GM19240 (cell line): ENCODE measurements around the gene OR6B1.
"Not testable (repeated sequence)": the region's sequence is repeated elsewhere in the genome, so short reads cannot be mapped to it uniquely, and the experiment has no call there.

Source experiments
- DNase-seq: peaks from one replicate; pipeline ENCODE4 v3.0.0; 2011; ENCODE audit warnings: low spot score; ENCODE audit not compliant: insufficient read length

The OR6B1 gene

DNA sequence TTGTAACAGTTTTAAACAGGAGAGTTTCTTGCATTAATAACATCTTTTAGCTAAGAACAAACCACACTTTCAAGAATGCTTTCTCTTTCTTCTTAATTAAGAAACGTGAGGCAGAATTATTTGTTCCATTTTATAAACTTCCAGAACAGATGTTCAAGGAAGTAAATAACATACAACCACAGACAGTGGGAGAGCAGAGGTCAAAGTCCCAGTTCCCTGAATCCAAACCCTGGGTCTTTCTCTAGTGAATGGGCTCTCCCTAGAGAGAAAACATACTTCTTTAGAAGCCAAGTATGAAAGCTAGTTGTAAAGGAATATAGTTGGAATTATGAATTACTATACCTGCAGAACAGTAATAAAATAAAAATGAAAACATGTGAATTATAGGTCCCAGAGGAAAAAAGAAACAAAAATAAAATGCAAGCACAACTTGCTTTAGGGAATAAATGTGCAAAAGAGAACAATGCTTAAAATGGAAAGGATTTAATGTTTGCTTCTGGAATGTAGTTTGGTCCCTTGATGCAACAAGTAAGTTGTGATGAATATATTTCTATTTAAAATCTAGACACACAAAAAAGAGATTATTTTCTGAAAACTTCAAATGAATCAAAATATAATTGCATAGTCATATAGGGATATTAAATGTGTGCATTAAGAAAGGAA lies 6.0 kb downstream of the OR6B1 start:
- no peak for DNase-seq

DNA sequence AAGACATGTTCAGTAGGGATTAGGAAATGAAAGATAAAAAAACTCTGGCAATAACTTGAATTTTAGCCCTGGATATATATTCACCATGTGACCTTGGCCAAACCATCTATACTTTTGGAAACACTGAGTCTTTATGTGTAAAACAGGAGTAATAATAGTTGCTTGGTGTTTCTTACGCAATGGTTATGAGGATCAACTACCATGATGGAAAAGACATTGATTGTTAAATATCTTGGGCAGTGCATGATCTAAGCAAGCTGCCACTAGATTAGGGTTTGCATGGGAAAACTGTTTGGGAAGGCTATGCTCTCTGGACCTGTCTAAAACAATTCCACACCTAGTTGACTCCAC lies 6.5 kb downstream of the OR6B1 start:
- no peak for DNase-seq

DNA sequence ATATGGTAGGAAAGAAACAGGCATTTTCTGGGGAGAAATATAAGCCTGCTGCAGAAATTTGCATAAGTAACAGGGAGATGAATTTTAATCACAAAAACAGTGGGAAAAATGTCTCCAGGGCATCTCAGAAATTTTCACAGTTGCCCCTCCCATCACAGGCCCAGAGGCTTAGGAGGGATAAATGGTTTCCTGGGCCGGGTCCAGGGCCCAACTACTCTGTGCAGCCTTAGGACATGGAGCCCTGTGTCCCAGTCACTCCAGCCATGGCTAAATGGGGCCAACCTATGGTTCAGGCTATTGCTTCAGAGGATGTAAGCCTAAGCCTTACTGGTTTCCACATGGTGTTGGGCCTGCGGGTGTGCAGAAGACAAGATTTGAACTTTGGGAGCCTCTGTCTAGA lies 9.2 kb downstream of the OR6B1 start:
- DNase-seq, result no peak

DNA sequence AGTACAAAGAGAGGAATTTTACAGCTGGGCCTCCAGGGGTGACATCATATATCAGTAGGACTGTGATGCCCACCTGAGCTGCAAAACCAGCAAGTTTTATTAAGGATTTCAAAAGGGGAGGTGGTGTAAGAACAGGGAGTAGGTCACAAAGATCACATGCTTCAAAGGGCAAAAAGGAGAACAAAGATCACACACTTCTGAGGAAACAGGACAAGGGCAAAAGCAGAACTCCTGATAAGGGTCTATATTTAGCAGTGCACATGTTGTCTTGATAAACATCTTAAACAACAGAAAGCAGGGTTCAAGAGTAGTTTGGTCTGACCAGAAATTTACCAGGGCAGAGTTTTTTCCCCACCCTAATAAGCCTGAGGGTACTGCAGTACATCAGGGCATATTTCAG lies 9.9 kb downstream of the OR6B1 start:
- DNase-seq, result not testable (repeated sequence)

DNA sequence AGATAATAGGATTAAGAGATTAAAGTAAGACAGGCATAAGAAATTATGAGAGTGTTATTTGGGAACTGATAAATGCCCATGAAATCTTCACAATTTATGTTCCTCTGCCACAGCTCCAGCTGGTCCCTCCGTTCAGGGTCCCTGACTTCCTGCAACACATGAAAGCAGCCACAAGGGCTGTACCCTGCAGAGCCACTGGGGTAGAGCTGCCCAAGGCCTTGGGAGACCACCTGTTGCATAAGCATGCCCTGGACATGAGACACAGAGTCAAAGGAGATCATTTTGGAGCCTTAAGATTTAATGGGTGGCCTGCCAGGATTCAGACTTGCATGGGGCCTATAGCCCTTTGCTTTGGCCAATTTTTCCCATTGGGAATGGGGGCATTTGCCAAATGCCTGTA lies 10.7 kb downstream of the OR6B1 start:
- DNase-seq, result not testable (repeated sequence)

DNA sequence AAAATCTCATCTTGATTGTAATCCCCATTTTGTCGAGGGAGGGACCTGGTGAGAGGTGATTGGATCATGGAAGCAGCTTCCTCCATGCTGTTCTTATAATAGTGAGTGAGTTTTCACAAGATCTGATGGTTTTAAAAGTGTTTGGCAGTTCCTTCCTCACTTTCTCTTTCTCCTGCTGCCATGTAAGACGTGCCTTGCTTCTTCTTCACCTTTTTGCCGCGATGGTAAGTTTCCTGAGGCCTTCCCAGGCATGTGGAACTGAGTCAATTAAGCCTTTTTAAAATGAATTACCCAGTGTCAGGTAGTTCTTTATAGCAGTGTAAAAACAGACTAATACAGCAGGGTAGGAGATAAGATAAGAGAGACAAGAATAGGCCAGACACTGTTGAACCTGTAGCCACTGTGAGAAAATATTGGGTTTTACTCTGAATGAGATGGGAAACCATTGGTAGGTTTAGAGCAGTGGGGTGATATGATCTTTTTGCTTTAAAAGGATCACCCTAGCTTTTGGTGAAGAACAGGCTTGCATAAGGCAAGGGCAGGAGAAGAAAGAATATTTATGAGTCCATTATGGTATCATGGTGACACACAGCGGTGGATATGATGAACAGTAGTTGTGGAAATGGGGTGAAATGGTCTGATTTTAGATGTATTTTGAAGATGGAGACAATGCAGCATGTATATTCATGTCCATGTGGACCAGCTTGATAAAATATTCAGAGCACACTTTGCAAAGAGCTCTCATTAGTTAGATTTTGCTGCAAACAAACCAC lies 11.5 kb downstream of the OR6B1 start:
- no peak for DNase-seq

DNA sequence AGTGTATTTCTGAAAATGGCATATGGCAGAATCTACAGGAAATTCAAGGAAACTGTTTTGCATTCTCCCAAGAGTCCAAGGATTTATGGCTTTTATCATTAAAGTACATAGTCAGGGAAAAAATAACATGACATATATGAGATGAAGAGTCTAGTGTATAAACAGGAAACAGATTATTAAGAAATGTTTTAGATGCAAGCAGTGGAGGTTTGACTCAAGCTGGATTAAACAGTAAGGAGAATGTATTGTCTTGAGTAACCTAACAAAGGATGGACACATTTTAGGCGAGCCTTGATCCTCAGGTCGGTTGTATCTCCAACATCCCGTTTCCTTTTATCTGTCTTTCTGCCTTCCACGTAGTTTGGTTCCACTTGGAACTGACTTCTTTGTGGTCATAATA lies 17.9 kb downstream of the OR6B1 start:
- no peak for DNase-seq

DNA sequence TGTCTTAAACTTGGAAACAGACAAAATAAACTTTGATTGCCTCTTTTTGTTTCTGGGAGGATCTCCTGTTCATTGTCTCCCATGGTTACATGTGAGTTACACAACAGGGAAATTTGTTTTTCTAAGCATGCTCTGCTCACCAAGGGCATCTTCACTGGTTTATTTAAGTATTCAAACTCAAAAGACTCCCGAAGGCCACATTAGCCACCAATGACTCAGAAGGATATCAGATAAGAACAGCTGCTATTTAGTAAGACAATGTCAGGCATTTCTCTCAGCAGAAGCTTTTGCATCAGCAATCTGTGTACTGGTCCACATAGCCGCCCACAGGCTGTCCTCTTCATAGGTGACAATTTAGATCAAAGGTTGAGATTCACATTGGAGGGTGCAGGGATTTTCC lies 19.3 kb downstream of the OR6B1 start:
- no peak for DNase-seq

DNA sequence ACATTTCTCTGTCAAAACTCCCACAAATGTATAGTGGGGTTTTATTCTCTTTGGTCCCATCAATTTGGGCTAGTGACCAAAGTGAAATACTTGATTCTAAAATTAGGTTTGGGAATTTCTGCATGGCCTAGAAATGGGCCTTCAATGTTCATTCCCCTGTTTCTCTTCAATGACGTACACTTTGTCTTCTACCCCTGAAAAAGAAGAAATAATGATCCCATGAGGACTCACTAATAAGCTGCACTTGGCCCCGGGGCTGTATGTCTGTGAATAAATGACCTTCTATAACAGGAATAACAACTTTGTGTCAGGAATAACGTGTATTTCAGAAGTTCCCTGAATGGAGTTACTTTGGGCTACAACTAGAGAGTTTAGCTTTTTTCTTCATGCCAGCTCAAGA lies 20.2 kb downstream of the OR6B1 start:
- no peak for DNase-seq

DNA sequence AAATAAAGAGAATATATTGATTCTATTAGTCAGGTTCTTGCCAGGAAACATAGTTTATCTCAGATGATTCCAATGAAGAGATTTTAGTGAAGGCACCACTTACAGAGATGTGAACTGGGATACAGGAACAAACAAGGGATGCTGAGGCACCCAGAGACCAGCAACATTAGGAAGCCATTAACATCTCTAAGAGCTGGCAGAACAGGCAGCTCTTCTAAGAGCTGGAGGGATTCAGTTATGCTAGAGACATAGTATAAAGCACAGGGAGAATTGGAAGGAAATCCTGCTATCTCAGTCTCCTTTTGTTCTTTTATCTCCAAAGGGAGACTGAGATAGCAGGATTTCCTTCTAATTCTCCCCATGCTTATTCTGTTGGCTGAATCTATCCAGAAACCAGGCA lies 22.0 kb downstream of the OR6B1 start:
- DNase-seq, result no peak

DNA sequence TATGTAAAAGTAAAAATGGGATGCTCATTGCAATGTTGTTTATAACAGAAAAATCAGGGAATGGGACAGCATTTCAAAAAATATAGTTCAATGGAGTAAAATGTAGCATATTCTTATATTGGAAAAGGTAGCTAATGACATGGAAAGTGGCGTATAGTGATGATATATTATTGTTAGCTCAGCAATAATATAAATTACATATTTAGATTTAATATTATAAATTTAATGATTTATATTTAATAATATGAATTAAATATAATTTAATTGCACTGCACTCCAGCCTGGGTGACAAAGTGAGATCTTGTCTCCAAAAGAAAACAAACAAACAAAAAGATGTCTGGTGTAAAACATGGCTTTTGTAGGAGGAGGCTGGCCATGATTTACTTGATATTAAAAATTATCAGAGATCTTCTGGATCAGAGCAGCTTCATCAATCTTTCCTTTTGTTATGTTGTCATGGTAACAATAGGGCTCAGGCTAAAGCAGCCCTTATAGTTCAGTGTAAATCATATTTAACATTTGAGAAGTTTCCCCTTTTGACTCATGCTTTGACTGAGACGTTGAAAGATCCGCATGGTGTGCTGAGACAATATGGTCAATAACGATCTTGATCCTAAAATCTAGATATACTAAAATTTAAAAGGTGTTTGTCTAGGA lies 23.2 kb downstream of the OR6B1 start:
- no peak for DNase-seq

DNA sequence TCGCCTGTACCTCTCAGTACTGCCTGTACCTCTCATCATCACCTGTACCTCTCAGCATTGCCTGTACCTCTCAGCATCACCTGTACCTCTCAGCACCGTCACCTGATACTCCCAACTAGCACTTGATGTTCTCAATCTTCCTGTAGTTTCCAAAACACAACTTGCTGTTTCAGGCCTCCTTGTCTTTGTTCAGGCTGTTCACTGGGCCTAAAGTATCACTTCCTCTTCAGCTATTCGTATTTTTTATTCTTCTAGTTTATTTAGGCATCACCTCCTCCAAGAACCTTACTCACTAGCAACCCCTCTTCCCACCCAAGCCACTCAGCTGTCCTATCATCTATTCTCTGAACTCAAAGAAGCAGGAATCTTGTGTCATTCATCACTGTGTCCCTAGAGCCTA lies 24.1 kb downstream of the OR6B1 start:
- no peak for DNase-seq

DNA sequence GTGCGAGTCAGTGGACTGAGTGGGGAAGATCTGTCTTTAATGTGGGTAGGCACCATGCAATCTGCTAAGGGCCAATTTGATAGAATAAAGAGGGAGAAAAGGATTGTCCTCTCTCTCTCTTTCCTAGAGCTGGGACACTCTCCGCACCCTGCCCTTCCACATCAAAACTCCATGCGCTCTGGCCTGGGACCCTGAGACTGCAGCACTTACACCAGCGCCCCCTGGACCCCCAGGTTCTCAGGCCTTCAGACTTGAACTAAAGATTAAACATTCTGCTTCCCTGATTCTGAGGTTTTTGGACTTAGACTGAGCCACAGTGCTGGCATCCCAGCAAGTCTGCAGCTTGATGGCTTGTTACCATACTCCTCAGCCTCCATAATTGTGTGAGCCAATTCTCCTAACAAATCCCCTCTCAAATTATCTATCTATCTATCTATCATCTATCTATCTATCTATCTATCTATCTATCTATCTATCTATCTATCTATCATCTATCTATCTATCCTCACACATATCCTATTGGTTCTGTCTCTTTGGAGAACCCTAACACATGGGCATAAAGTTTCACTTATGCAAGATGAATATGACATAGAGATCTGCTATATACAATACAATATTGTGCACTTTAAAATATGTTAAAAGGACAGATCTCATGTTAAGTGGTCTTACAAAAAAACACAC lies 26.2 kb downstream of the OR6B1 start:
- DNase-seq, result no peak

DNA sequence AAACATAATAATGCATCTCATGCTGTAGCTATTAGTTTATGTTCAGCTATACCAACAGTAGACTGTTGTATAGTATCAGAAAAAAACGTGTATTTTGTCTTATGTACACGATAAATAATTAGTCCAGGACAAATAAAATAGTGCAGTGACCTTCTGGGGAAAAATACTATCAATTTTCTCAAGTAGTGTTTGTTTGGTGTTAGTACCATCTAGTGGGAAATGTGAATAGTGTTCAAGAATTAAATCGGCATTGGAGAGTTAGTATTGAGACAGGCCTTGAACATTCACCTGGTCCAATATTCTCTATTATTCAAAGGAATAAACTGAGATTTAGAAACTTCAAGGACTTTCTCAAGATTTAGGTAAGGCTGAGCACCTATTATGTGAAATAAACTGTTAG lies 26.9 kb downstream of the OR6B1 start:
- no peak for DNase-seq

DNA sequence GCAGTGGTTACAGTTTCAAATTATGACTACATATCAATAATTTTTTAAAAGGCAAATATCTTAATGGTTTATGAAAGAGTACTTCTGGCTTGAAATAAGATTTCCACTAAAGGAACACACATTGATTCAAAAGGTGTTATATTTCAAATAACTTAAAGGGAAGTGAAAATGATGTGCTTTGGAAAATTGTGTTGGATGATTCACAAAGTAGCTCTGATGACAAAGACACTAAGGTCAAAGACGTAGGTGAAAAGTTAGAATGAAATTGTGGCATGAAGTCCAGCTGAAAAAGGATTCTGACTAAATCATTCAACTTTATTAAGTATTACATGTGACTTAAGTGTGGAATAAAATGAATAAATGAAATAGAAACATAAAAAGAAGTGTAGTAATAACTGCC lies 27.9 kb downstream of the OR6B1 start:
- DNase-seq, result no peak

DNA sequence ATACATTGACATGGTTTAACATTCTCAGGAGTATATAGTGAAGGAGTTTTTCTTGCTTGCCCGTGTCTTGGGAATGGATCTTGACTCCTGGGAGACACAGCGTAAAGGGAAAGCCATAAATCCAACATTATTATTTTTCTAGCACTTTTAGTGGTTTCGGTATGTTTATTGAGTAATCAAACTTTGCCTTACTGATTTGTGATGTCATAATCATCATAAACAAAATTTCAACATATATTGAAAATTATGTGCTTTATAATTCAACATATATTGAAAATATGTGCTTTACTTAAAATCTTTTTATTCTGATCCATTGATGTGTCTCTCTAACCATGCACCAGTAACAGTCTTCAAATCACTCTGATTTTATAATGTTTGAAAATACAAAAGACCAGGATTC lies 28.4 kb downstream of the OR6B1 start:
- DNase-seq, result no peak

DNA sequence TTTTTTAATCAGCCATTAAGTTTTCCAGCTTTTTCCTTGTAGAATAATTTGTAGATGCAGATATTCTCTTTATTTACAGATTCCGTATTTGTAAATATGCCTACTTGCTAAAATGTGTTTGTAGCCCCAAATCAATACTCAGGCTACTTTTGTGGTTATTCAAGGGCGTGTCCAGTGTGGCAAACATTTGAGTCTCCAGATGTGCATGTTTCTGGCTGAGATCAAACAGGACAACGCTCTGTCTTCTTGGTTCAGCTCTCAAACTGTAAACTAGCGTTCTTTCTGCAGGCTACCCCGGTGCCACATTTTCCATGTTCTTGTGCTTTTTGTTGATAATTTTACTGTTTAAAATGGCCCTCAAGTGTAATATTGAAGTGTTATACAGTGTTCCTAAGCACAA lies 32.4 kb downstream of the OR6B1 start:
- DNase-seq, result no peak

DNA sequence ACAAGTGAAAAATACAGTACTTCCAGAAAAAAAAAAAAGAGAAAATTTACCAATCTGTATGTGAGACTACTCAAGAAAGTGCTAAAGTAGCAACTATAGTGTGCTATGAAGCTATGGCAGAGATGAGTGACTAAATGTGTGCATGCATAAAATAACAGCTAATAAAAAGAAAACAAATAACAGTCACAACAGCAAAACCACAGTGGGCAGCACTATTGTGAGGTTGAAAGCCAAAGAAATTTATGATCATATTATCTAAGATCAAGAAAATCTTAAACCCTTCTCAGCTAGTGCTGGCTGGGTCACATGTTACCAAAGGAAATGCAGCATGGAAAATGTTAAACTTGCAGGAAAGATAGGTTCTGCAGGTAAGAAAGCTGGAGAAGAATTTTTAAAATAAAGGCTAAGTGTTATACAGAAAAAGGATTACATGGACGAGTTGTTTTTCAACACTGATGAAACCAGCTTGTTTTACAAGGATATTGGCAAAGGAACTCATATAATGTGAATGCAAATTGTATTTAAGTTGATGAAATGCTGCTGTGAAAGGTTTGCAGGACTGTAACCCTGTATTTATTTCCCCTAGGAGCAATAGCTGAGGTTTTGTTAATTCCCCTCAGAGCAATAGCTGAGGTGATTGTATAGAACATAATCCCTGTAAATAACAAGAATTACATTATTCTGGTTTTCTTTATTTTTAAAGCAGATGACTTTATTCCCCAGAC lies 33.0 kb downstream of the OR6B1 start:
- DNase-seq, result no peak

DNA sequence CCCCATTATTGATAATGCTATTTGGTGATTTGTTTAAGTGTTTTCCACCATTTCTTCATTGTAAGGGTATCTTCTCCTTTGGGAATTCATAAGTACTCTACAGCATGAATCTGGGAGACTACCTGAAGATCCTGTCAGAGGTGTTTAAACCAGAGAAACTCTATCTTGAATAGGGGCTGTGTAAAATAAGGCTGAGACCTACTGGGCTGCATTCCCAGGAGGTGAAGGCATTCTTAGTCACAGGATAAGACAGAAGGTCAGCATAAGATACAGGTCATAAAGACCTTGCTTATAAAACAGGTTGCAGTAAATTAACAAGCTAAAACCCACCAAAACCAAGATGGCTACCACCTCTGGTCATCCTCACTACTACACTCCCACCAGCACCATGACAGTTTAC lies 35.3 kb downstream of the OR6B1 start:
- no peak for DNase-seq

DNA sequence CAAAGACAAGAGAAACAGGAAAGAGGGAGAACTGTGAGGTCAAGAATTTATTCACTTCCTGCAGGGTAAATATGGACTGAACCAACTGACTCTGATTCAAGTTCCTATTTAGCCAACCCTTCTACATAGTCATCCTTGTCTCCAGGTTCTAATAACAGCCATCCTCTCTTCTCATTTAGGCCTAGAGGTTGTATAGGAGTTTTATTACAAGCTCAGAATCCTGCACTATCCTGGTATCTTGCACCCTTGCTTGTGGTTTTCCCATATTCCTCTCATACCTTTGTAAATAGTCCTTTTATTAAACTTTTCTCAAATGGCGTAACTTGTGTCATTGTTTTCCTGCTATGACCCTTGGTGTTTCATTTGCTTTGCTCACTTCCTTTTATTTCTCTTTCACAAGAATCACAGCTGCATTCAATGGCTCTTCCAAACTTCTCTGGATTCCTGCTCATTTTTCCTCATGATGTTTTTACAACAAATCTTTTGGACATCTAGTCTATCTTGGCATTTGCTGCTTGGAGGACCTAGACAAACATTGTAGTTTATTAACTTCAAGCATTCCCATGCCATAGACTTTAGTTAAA lies 36.3 kb downstream of the OR6B1 start:
- DNase-seq, result no peak

DNA sequence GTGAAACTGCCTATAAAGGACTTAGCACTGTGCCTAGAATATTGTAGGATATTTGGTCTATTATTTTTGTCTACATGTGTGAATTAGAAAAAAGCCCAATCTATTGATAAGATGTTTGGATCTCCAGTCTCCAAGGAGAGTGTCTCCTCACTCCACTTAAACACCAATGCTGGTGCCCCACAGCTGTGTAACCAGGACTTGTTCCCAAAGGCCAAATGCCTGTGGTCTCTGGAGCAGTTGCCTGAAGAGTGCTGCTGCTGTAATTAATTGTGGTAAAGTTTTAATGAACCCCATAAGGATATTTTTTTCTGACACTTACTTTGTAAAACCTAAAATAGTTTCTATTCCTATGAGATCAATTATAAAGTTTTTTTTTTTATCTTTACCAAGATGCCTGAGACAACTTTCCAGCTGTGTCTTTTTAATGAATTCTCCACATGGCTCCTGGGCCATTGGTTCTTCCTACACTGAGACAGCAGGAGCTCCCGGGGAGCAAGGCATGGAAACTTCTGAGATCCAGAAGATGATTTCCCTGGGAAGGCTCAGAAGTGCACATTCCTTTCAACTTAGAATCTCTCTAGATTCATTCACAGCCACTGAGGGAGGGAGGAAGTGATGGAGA lies 37.4 kb downstream of the OR6B1 start:
- DNase-seq, result no peak
